A673 (cell line): ENCODE measurements around the gene PROM1. TPM values are rescaled to one million over a fixed set of nuclear protein-coding genes. Genes with fewer than 3 reads are reported as not detected.
A peak's percentile ranks its signal among the peaks of the same experiment; 100 is the strongest.

Experiments used
- BruUV-seq: library from RNA; stranded (reverse); fragments of 400-500 nt; replicated peaks from 2 replicates; lab custom pipeline; 2021; lab: Mats Ljungman, UMichigan
- CTCF ChIA-PET: fragments of 300-600 bp; sonication (Branson Sonifier 250); formaldehyde crosslinking; loops from one replicate; lab custom pipeline; 2022; ENCODE audit warnings: antibody characterized with exemption; lab: Charles Lee
- POLR2A ChIA-PET: fragments of 300-600 bp; sonication (Branson Sonifier 250); formaldehyde crosslinking; loops from one replicate; lab custom pipeline; 2022; ENCODE audit warnings: antibody characterized with exemption; ENCODE audit not compliant: low non-redundant PET; lab: Charles Lee
- DNase-seq: peaks from one replicate; pipeline ENCODE4 v3.0.0-alpha.2; 2015; ENCODE audit warnings: low spot score
- H3K27ac ChIP-seq: fragments of 200-600 bp; sonication (generic); 2 replicates; pipeline ENCODE4 v1.5.1; 2016; ENCODE audit warnings: mixed run types, low read depth, mild to moderate bottlenecking, mixed read lengths, antibody characterized with exemption, low read length; ENCODE audit not compliant: poor library complexity, severe bottlenecking
- H3K27me3 ChIP-seq: fragments of 200-600 bp; sonication (generic); replicated peaks from 2 replicates; pipeline ENCODE4 v1.6.1; 2017; ENCODE audit warnings: mixed run types, low read depth, mild to moderate bottlenecking, mixed read lengths, antibody characterized with exemption, low read length; ENCODE audit not compliant: insufficient read depth, poor library complexity
- H3K36me3 ChIP-seq: fragments of 200-600 bp; sonication (generic); 2 replicates; pipeline ENCODE4 v1.6.1; 2016; ENCODE audit warnings: mixed run types, mild to moderate bottlenecking, mixed read lengths, antibody characterized with exemption, low read length; ENCODE audit not compliant: insufficient read depth, poor library complexity, severe bottlenecking
- H3K4me1 ChIP-seq: fragments of 200-600 bp; sonication (generic); 2 replicates; pipeline ENCODE4 v1.6.1; 2017; ENCODE audit warnings: mixed run types, mild to moderate bottlenecking, mixed read lengths, antibody characterized with exemption, low read length; ENCODE audit not compliant: insufficient read depth, poor library complexity, severe bottlenecking
- H3K4me3 ChIP-seq: fragments of 200-600 bp; sonication (generic); 2 replicates; pipeline ENCODE4 v1.5.1; 2016; ENCODE audit warnings: low read depth, mixed run types, mild to moderate bottlenecking, mixed read lengths, low read length; ENCODE audit not compliant: poor library complexity, severe bottlenecking
- H3K9me3 ChIP-seq: fragments of 200-600 bp; sonication (generic); 2 replicates; pipeline ENCODE4 v1.6.1; 2016; ENCODE audit warnings: mixed run types, low read depth, mild to moderate bottlenecking, mixed read lengths, antibody characterized with exemption, low read length; ENCODE audit not compliant: poor library complexity, severe bottlenecking
- CTCF ChIP-seq: fragments of 300-800, 200-600 bp; sonication (generic); conservative IDR thresholded peaks from 2 replicates; pipeline ENCODE4 v1.5.1; 2017; ENCODE audit warnings: low read depth, mild to moderate bottlenecking, antibody characterized with exemption, low read length, moderate library complexity, mixed read lengths
- EZH2 ChIP-seq: fragments of 200-600 bp; sonication (generic); IDR thresholded peaks from 2 replicates; pipeline ENCODE4 v1.6.1; 2017; ENCODE audit warnings: borderline replicate concordance, low read depth, mild to moderate bottlenecking, mixed read lengths, antibody characterized with exemption, low read length; ENCODE audit not compliant: poor library complexity, severe bottlenecking
- intact Hi-C: fragments of 100-400 bp; cut with micrococcal nuclease; formaldehyde crosslinking; loops from one replicate; pipeline ENCODE4 v1.10.0; 2022; ENCODE audit not compliant: unreplicated experiment
- total RNA-seq: library from RNA; stranded (reverse); gene quantifications from 2 replicates; pipeline ENCODE4 v1.2.3, GENCODE V29; 2021

Gene PROM1
- total RNA-seq, 1 experiment from 2014 or later = 13.9 TPM

- intact Hi-C loops = loop anchor here (2.0 to 5.0 kb wide), 2 partner anchors 40 to 303 kb away; no protein-coding TSS in a partner anchor
These were observed 121.9 kb downstream of the PROM1 start for GRCh38 chr4:15961781-15962510.

GRCh38 chr4:15958562-15958961, 125.3 kb downstream of the PROM1 start:
- Histone ChIP-seq H3K4me3 (no peak overlapping the region), H3K4me1 (no peaks in the 10 kb centered on the region), H3K9me3 (no peaks in the 10 kb centered on the region), H3K27ac (no peak overlapping the region), H3K27me3 (no peaks in the 10 kb centered on the region), H3K36me3 (no peaks in the 10 kb centered on the region)
- ChIA-PET POLR2A (no interaction called here), CTCF (interaction anchor here (1.2 kb wide), 1 partner anchor 153 kb away, joined by 6 read pairs; no protein-coding TSS in a partner anchor)
- intact Hi-C loops = no loop called here
- TF ChIP-seq EZH2 (no peak), CTCF (no peak)
- BruUV-seq = no TSS peak
- DNase-seq = no peak

More at GRCh38 chr4:15961781-15962510, 121.9 kb downstream of the PROM1 start:
- Histone ChIP-seq H3K4me1 (no peaks in the 10 kb centered on the region), H3K27me3 (no peaks in the 10 kb centered on the region), H3K4me3 (no peak overlapping the region), H3K36me3 (no peaks in the 10 kb centered on the region), H3K9me3 (no peaks in the 10 kb centered on the region), H3K27ac (no peak overlapping the region)
- ChIA-PET CTCF (interaction anchor here (1.9 kb wide), 1 partner anchor 156 kb away, joined by 6 read pairs; no protein-coding TSS in a partner anchor), POLR2A (no interaction called here)
- TF ChIP-seq EZH2 (no peak), CTCF (no peak)
- DNase-seq = no peak
- BruUV-seq = no TSS peak

- intact Hi-C loops = loop anchor here (1.0 to 2.0 kb wide), 4 partner anchors 74 to 478 kb away; no protein-coding TSS in a partner anchor
- CTCF ChIA-PET = interaction anchor here (0.6 to 1.7 kb wide), 12 partner anchors 22 to 477 kb away, joined by 3 to 89 read pairs (median 4); no protein-coding TSS in a partner anchor
- BruUV-seq = no TSS peak
These were observed 127.5 kb downstream of the PROM1 start for GRCh38 chr4:15956179-15956850.

More at GRCh38 chr4:15956179-15956850, 127.5 kb downstream of the PROM1 start:
- Histone ChIP-seq H3K27me3 (no peaks in the 10 kb centered on the region), H3K4me3 (no peak overlapping the region), H3K27ac (no peak overlapping the region), H3K9me3 (no peaks in the 10 kb centered on the region), H3K4me1 (no peaks in the 10 kb centered on the region), H3K36me3 (no peaks in the 10 kb centered on the region)
- POLR2A ChIA-PET = no interaction called here
- TF ChIP-seq EZH2 (no peak), CTCF (peak; percentile 92)
- peak; percentile 78 for DNase-seq
